ENCODE measurements around the gene ATP6V0E1.
"Not testable (repeated sequence)": the region's sequence is repeated elsewhere in the genome, so short reads cannot be mapped to it uniquely, and the experiment has no call there.

The ATP6V0E1 gene

DNA sequence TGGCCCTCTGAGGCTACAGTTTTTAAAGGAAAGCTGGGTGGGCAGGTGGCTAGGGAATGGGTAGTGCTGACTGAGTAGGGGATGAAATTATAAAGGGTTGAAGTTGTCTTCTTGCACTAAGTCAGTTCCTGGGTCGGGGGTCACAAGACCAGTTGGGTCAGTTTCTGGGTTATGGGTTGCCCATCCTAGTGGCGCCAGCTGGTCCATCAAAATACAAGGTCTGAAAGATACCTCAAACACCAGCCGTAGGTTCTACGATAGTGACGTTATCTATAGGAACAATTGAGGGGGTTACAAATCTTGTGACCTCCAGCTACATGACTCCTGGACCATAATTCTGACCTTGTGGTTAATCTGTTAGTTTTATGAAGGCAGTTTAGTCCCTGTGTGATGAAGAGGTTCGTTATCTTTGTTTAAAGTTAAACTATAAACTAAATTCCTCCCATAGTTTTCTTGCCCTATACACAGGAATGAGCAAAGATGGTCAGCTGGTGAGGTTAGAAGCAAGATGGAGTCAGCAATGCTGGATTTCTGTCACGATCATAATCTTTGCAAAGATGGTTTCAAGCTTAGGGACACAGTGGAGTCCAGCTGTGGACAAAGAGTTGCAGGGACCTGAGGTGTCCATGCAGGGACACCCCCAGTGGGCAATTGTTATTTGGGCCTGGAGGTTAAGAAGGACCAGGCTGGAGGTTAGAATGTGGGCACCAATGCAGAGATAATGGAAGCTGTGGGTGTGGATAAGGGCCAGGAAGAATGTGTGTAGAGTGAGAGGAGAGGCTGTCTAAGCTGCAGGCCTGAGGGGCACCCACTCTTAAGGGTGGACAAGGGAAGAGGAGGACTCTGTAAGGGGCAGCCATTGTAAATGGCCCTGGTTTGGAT is 58.6 kb downstream of the ATP6V0E1 start:
- DNase-seq: no peak

DNA sequence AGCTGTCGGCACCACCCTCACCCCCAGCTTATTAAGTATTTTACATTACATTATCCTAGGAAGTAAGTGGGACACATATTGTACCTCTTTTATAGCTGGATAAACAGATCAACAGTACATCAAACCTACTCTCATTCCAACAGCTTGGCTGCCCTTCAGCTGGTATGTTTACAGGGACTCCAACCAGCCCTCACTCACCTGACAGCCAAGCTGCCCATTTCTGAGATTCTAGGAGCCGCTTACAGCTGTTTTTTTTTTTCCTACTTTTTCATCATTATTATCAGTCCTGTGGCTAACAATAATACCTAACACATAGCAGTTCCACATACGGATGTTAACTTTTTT is 59.2 kb downstream of the ATP6V0E1 start:
- no peak for DNase-seq

DNA sequence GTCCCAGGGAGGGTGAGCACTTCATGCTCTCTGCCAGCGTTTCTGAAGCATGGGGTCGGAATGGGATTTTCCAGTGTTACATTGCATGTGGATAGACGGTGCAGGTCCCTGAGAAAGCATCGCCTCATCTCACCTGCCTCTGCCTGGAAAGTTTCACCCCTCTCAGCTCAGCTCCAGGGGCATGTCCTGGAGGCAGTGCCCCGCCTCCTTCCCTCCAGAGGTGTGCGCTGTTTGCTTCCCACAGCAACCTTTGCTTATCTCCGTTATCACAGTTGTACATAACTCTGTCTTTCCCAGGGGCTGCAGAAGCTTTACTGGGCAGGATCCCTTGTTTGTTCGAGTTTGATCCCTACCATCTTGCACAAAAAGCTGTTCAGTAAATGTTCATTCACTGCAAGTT is 61.9 kb downstream of the ATP6V0E1 start:
- no peak for DNase-seq

DNA sequence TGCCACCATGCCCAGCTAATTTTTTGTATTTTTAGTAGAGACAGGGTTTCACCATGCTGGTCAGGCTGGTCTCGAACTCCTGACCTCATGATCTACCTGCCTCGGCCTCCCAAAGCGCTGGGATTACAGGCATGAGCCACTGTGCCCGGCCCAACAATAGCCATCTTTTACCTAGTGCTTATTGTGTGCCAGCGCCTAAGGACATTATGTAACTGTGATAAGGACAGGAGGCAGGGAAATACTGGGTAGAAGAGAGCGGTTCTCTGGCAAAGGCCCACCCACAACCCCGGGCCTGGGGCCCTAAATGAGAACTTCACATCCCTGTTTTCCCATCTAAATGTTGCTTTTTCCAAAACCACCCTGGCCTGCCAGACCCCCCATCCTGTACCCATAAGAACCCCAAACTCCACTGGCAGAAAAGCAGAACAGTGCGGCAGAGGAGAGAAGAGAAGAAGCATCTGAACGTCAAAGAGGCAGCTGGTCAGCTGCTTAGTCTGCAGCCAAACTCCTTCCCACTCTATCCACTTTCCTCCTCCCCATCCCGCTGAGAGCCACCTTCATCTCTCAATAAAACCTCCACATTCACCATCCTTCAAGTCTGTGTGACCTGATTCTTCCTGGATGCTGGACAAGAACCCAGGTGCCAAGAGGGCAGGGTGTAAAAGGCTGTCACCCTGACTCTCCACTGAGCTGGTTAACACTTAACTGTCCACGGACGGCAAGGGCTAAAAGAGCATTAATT is 63.7 kb downstream of the ATP6V0E1 start:
- not testable (repeated sequence) for DNase-seq

DNA sequence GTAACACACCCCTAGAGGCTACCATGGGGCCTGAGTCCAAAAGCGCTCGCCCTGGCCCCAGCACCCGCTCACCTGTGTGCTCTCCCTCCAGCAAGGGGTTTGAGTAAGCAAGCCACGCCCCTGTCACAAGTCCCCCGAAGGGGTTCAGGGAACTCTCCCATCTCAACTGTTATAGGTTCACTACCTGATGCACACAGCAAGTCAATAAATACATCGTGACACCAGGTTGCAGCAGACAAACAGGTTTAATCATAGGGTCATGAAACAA is 64.2 kb downstream of the ATP6V0E1 start:
- DNase-seq: no peak

DNA sequence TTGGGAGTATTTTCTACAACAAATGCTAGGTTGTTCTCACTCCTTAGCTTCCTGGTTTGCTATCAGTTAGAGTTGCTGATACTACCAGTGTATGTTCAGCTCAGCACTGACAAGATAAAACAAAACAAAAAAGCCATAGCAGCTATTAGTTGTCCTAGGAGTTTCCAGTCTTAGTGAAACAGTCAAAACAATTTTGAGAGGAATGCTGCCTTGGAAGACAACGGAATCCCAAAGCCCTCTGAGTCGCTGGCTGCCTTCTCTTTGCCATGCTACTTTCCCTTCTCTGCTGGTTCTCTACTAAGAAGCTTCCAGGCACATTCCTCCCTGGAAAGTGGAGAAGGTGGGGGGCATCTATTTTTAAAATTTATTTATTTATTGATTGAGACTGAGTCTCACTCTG is 67.2 kb downstream of the ATP6V0E1 start:
- no peak for DNase-seq

DNA sequence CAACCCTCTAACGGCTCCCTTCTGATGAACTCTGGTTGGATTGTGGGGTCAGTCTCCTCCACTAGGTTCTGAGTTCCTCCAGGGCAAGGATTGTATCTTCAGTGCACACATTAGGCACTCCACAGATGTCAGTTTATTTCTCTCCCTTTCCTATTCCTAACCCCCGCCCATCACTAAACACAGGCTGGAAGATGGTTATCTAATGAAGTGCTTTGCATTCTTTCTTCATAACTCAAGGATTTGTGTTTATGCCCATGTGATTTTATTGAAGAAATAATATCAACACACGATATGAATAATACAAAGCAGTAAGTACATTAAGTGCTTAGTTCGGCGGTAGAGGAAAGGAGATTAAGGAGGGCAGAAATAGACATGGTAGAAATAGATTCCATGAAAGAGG is 68.2 kb downstream of the ATP6V0E1 start:
- no peak for DNase-seq

DNA sequence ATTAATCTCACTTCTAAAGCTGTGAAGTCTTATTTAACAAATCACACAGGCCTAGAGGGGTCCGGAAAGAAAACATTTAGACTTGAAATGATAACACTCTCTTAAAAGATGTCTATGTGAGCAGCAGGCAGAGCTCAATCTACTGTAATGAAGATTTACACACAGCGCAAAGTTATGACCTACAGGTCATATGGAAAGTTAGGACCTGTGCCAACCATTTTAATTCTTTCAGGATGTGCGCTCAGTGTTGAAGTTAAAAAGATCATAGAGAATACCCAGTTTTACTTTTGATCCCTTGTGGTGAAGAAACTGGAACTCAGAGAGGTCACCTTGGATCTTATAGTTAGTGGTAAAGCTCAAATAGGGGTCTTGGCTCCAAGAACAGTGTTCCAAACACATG is 69.5 kb downstream of the ATP6V0E1 start:
- no peak for DNase-seq

DNA sequence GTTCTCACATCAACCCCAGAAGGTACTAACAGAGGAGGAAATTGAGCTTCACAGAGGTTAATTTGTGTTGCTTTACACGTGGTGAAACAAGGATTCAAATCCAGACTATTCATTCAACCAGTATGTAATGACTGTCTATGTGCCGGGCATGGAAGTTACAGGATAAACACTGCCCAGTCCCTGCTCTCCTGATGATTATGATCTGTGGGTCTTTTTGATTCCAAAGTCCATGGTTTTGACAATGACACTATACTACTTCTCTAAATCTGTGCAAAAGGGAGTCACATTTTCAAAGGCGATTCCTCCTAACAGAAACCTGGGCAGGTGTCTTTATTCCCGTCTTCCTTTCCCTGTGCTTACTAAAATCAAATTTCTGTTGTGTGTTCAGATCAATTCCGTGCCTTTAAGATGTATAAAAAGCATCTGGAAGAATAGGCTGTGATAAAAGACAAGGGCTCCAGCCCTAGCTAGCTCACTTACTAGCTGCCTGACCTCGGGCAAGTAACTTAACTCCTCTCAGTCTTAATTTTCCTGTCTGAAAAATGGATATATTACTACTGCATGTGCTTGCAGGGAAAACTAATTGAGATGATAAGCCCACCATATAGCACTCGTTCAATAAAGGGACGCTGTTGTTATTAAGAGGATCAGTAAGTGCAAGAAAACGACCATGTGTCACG is 71.6 kb downstream of the ATP6V0E1 start:
- no peak for DNase-seq

DNA sequence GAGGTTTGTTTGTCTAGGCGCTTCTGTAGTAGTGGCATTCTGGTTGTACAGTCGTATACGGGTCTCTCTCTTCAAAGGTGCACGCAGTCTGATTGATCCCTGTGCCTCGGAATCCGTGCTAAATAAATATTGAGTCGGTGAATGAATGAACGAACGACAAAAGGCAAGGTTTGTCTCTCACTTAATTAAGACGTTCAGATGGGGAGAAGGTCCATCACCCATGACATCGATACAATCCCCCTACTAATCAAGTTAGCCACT is 72.1 kb downstream of the ATP6V0E1 start:
- no peak for DNase-seq

DNA sequence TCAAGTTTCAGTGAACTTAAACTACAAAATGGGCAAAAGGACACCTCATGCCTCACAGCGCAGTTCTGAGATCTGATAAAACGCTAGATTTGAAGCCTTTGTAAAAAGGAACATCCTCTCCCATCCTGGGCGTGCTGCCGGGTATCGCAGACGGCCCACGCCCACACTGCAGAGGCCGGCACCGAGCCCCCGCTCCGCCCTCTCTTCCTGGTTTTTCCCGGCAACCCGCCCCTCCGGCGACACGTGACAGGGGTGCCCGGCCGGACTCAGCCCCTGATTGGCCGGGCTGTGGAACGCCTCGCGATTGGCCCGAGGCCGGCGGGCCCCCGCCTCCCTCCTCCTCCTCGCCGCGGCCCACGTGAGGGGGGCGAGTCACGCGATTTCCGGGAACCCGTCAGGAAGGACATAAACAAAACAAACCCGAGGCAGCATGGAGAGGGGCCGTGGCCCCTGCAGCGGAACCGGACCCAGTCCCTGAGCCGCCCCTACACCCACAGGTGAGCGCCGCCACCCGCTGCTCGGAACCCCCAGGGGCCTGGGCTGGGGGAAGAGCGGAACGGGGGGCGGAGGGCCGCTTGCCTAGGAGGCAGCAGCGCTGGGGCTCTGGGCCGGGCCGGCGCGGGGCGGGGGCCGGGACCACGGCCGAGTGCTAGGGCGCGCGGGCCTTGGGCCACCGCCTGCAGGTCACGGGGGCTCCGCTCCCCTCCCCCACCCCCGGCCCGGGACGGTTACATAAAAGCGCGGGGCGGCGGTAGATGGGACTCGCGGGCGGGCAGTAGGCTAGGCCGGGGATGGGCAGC is 72.6 kb downstream of the ATP6V0E1 start, which contains the start of gene CREBRF:
CREBRF (plus strand) TSS at position 370 of the 800 bp plus-strand sequence. CDS start 24,424 bp downstream, outside the sequence.
- DNase-seq: peak; percentile 100

DNA sequence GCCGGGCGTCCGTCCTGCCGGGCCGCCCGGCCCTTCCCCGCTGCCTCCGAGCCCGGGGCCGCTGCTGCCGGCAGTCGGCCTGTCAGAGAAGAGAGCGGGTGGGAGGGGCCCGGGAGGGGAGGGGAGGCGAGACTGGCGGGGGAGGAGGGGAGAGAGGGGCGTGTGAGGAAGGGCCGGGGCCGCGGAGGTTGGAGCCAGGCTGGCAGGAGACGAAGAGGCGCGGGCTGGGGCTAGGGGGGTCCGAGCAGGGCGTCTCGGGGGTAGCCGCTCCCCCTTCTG is 73.2 kb downstream of the ATP6V0E1 start:
- DNase-seq: no peak

DNA sequence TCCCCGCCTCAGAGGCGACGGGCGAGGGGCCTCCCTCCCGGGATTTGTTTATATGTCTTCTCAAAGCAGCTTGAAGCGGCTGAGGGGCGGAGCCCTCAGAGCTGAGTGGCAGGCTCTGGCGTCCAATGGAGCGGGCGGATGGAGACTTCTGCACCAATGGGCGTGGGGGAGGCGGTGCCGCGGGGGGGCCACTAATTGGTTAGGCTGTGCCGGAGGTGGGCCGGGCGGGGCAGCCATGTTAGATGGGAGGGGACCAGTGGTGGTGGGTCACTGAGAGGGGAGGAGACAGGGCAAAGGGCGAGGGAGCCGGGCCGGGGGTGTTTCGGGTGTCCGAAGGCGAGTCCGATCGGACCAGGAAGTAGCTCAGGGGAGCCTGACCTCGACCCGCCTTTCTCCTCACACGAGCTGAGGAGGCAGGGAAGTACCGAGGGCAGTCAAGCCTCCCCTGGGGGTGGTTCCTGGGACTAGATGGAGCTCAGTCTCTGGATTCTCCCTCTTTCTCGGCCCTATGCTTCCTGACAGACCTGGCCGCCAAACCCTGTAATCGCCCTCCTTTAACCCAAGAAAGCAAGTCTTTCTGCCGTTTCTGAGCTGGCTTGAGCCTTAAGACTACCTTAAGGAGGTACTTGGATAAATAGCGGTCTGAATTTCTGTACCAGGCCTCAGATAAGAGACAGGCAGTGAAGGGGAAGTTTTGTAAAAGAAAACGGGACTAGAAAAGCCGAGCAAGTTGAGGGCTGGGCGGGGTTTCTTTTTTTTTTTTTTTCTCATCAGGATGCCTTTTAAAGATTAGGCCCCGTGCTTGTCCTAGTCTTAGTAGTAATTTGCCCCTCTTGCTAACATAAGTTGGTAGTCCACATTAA is 73.7 kb downstream of the ATP6V0E1 start:
- DNase-seq: peak; percentile 100

DNA sequence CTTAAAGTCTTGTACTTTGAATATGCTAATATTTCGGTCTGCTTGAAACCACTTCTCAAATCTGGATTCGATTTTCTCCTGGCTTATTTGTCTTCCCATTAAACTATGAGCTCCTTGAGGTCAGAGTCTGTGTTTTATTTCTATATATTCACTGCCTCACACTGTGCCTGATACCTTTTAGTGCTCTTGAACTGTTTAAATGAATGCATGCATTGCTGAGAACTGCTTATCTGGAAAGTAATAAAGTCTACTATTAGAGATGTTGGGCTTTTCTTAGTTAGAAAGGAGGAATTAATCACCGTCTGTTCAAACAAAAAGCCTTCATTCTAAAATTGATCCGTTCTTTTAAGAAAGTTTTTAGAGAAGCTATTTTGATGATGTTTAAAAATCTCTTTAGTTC is 78.6 kb downstream of the ATP6V0E1 start:
- no peak for DNase-seq

DNA sequence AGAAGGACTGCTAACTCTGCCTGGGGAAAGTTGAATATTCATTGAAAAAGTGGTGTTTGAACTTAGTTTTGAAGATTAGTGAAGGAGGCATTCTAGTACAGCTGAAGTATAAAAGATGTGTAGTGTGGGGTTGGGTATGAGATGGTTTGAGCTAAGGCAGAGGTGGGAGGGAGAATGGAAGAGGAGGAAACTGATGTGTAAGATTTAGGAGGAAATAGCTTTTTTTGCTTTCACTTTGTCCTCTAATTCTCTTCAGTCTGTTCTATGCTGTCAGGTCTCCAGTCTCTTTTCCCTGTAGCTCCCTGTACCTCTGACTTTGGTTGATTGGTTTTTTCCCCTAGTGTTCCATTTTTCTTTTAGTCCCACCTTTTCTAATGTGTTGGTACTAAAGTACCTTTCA is 81.6 kb downstream of the ATP6V0E1 start:
- DNase-seq: no peak

DNA sequence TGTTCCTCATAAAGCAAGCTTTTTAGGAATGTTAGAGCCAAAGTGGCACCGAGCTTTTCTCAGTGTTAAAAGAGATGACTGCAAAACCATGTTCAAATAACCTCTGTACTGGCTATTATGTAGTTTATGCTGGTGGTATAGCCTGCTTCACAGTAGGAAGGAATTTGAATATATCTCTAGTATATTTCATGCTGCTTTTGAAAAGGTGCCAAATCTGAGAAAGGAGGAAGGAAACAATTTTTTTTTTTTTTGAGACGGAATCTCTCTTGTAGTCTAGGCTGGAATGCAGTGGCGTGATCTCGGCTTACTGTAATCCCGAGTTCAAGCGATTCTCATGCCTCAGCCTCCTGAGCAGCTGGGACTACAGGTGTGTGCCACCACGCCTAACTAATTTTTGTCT is 86.1 kb downstream of the ATP6V0E1 start:
- peak; percentile 58 for DNase-seq

DNA sequence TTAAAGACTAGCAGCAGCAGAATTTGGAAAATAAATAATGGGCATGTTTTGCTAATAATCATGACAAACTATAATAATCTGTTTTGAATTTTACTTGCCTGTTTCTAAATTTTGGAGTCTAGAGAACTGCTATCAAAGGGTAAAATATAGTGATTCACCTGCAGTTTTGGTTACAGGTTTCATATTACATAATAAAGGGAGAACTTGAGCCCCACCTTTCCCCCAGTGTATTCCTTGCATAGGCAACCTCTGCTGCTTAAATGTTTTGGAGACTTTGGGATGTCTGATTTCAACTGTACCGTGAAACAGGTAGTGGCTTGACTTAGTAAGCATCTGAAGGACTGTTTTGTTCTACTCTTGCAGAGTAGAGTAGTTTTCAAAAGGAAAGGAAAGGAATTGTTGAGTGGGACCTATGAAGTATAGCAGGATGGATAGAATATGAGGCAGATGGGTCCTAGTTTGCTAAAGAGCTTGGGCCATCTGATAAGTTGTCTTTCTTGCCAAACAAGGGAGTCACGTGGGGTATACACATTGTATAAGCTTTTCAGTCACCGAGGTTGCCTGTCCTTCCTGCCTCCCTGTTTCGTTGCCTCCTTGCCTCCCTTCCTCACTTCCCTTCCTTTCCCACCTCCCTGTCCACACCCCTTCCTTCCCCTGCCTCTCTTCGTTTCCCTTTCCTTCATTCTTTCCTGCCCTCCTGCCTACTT is 91.7 kb downstream of the ATP6V0E1 start:
- no peak for DNase-seq

DNA sequence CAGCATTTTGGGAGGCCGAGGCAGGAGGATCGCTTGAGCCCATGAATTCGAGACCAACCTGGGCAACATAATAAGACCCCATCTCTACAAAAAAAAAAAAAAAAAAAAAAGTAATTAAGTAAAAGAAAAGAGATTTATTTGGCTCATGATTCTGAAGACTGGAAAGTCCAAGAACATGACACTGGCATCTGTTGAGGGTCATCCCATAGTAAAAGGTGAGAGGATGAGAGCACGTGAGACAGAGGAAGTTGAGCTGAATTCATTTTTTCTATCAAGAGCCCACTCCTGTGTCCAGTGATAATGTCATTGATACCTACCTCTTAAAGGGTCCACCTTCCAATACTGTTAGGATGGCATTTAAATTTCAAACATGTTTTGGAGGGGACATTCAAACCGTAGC is 92.4 kb downstream of the ATP6V0E1 start:
- no peak for DNase-seq

DNA sequence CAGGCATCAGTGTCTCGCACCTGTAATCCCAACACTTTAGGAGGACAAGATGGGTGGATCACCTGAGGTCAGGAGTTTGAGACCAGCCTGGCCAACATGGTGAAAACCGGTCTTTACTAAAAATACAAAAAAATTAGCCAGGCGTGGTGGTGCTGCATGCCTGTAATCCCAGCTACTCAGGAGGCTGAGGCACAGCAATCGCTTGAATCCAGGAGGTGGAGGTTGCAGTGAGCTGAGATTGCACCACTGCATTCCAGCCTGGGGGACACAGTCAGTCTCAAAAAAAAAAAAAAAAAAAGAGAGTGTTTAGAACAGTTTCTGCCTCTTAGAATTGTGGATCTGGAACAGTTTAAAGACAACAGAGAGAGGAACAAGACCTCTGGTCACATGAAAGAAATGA is 92.9 kb downstream of the ATP6V0E1 start:
- not testable (repeated sequence) for DNase-seq

DNA sequence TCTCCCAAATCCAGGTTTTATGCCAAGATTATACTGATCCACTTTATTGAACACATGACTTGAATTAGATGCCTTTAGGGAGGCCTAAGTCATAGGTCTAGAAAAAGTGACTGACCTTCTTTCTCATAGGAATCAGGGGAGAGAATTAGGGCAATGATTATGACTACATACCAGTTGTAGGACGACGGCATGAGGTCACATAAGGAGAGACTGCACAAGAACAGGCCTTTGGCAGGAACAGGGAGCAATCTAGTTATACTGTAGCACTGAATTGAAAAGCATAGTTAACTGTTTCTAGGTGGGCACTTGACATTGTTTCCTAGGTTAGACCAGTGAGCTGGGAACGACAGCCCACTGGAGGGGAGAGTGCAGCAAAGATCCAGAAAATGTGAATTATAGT is 95.3 kb downstream of the ATP6V0E1 start:
- DNase-seq: no peak

Measured in KG1 (cell line).